ENCODE data around the gene CORO1C.

CORO1C gene

DNA sequence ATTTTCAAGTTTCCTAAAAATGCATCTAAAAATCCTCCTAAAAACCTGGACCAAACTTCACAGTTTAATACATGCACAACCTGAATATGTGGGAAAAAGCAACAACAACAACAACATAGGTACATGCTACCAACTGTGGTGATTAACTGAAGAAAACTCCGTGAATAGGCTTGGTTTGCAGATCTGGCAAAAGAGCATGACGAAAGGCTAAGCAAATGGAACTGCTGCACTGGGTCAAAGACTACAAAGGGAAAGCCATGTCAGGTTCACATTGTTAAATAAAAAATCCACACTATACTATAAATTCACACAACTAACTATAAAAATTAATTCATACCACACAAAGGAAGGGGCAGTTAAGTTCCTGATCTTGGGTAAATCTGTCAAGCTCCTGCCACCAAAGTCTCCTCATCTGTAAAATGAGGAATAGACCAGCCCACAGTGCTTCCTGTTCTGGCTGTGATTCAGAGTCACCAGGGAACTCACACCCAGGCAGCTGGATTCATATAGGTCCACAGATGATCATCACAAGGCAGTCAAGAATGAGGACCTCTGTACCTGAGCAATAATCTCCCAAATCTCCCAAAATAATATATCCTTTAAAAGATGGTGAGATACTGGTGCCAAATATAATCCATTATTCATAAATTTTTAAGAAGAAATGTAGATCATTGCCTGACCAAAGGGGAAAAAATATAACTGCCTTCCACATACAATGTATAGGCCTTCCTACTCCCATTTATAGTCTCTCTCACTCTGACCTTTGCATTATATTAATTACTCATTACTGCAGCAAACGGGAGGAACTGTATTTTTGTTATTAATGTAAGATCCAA is 7.0 kb downstream of the CORO1C start:
- no peak for DNase-seq

DNA sequence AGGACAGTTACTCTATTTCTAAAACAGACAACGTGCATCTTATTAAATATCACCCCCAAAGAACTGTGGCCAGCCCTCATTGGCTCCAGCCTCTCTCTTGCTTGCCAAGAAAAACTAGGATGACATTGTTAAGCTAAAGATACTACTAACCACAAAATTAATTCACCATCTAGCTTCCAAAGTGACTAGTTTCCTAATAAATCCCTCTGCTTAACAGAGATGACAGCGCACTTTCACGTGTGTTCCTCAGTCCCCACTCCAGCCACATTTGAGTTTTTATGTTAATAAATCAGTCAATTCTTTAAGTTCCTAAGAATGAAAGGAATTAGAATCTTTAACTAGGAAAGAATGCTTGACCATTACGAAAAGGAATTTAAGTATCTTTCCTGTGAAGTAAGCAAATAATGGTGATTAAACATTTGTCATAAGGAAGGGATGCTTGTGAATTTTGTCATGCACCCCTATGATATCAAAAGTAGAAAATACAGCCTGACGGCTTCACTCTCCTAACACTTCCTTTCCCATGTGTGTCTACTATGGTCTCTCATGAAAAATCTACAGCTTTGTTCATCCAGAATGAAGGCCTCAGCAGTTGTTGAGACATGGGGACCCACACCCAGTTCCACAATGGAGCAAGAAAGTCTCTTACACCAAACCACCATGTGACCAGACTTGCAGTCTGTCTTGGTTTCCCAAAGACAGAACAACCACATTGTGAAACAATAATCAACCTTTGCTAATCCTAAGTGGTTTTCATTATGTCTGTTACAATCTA is 8.1 kb downstream of the CORO1C start:
- no peak for DNase-seq

- no peak for DNase-seq
These were observed 8.9 kb downstream of the CORO1C start for GRCh38 chr12:108722463-108722862.

- no peak for DNase-seq
These were observed 9.5 kb downstream of the CORO1C start for GRCh38 chr12:108721824-108722223.

DNA sequence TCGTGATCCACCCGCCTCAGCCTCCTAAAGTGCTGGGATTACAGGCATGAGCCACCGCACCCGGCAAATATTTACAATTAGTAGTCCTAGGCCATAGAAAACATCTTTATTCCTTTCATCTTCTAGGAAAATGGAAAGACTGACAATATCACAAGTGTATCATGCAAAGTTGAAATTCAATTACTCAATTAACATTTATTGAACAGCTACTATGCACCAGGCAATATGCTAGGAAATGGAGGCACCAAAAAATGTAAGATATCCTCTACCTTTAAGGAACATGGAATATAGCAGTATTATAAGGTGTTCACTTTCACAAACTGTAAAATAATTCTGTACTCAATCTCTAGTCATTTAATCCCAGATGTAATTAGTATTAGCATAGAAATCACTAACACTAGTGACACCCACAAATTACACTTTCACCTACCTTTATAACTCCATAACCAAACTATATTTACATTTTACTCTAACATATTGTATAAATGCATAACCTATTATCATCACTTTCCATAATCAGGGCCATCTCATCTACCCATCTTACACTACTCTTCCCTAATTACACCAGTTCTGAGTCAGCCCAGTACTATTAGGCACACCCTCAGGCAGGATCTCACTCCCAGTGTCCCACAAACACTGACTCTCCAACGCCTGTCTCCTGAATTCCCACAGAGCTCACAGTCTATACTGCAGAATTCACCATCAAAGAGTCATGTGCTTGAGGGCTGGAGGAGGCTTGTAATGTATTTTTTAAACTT is 10.4 kb downstream of the CORO1C start:
- no peak for DNase-seq

DNA sequence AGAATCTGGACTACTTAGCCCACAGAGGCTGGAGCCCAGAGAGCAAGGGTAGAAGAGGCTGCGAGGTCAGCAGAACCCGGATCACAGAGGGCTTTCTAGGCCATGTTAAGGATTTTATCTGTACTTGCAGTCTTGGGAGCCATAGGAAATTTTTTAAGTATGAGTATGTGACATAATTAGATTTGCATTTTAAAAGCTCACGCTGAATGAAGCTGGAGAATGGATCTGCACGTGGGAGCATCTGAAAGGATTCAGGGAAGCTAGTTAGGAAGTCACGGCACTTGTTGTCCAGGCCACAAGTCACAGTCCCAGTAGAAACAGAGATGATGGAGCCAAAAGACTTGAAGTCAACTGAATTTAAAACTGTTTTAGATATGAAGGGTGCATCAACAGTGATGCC is 14.1 kb downstream of the CORO1C start:
- no peak for DNase-seq

DNA sequence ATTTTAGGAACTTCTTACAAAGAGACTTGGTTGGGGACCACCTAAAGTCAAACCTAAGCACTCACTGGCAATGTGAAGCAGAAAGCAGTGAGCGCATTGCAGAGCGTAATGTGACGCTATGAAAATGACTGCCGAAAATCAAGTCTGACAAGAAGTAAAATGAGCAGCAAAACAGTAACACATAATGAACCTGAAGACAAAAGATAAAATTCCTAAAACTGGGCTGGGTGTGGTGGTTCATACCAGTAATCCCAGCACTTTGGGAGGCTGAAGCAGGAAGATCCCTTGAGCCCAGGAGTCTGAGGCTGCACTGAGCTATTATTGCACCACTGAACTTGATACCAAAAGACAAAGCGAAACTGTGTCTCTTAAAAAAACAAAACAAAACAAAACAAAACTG is 16.5 kb downstream of the CORO1C start:
- DNase-seq: no peak

DNA sequence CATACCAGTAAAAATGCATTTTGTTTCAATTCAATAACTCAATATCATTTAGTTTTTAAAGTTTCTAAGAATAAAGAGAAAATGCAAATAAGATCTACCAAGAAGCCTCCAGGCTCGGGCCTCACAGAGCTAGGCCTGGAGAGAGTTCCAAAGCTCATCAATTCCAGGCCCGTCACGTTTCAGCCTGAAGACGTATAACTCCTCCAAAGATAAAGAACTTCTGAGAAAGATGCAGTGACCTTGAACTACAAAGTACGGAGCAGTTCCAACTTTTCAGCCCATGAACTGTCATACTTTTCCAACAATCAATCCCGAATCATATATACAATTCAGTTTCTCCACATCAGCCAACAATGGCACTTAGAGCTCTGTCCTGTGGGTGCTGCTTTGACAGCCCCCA is 17.8 kb downstream of the CORO1C start:
- DNase-seq: no peak

- DNase-seq: no peak
These were observed 18.5 kb downstream of the CORO1C start for GRCh38 chr12:108712925-108713203.

DNA sequence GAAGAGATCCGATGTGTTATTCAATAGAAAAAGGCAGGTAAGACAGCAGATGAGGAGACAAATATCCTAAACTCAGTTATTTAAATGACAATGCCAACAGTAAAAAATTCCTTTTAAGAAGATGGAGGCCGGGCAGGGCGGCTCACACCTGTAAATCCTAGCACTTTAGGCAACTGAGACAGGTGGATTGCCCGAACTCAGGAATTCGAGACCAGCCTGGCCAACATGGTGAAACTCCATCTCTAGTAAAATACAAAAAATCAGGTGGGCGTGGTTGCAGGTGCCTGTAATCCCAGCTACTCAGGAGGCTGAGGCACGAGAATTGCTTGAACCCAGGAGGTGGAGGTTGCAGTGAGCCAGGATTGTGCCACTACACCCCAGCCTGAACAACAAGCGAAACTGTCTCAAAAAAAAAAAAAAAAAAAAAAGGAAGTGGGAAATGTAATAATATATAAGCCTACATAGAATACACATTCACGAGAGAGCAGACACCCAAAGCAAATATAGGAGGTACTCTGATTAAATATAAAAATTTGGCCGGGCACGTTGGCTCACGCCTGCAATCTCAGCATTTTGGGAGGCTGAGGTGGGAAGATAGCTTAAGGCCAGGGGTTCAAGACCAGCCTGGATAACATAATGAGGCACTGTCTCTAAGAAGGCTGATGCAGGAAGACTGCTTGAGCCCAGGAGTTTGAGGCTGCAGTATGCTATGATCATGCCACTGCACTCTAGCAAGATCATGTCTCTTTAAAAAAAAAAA is 19.0 kb downstream of the CORO1C start:
- no peak for DNase-seq

GRCh38 chr12:108711489-108712164 is 19.7 kb downstream of the CORO1C start:
- DNase-seq: no peak

- DNase-seq: no peak
These were observed 21.6 kb downstream of the CORO1C start for GRCh38 chr12:108709697-108710096.

- DNase-seq: no peak
These were observed 26.8 kb downstream of the CORO1C start for GRCh38 chr12:108704527-108704926.

DNA sequence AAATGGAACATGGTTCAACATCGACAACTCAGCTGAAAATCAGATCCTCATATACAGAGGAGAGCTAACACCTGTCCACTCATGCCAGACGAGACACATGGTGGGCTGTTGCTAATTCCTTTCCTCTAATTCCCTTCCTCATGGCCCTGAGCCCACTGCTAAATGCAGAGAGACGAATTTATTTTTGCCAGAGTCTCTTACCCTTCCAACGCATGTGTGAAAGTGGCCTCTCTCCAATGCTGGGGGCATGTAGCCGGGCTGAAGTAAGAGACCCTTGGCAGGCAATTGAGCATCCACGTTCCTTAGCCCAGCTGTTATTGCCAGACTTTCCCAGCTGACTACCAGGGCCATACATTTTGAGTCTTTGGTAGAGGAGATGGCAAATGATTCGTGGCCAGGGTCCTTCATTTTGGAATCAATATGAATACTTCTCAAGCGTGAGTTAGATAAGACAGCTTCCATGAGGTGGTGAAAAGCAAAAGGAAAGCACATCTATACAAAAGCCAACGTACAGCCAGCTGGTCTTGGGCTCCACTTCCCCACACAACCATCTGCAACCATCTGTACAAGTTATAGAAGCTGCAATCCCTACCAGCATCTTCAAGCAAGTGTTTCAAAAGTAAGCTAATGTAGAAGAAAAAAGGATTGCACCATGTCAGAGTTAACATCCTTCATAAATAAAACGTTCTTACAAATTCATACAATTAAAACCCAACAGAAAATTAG is 28.6 kb downstream of the CORO1C start:
- DNase-seq: no peak

DNA sequence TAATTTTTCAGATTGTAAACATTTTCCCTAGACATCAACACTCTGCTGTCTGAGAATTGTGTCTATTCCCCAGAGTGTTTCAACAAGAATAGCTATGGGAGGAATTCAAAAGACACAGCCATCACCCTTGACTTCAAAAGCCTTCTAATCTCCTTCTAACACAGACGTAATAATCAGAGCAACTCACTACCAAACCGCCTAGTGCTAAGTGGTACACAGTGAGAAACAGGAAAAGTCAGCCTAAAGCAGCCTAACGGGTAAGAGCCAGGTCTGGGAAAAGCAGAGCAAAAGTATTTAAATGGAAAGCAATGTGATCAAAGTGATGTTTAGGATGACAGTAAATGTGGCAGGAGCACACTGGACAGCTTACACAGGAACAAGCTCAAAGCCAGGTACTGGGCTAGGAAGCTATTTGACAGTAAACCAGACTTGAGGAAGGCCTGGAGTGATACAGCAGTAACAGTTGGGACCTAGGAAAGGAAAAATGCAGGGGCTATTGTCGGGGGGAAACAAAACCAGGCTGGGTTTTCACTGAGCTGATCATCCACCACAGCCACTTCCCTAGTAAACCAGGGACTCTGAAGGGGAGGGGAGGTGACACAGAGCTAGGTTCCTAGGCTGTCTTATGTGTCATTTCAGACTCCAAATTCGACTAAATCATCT is 29.4 kb downstream of the CORO1C start:
- no peak for DNase-seq

GRCh38 chr12:108700833-108701541 is 30.3 kb downstream of the CORO1C start:
- DNase-seq: no peak

DNA sequence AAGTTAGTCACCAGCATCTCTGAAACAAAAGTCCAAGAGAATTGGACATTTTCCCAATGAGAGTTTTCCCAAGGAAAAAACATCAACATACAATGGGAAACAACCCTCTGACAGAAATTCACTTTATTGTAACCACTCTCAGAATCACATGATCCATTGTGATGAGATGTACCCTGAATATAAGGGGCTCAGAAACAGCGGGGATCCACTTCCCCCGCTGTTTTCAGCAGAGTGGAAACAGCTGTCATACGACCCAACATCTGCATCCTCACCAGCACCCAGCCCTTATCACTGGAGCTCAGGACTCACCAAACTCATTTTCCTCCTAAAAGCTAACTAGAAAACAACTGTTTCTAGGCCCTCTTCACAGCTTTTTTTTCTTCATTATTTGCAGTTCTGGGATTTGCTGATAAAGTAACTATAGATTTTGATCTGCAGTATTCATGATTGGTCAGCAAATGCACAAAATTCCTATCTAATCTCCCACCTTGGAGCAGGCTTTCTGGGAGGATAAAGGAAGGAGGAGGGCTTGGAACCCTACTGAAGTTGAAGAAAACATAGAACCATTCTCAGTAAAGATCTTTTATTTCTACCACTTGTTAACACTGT is 31.3 kb downstream of the CORO1C start:
- DNase-seq: no peak

GRCh38 chr12:108697905-108698304 is 33.4 kb downstream of the CORO1C start:
- no peak for DNase-seq

GRCh38 chr12:108696996-108697290 is 34.4 kb downstream of the CORO1C start:
- DNase-seq: no peak
